ENCODE data around the gene CPLX1. TPM values are rescaled to one million over a fixed set of nuclear protein-coding genes. Genes with fewer than 3 reads are reported as not detected.

Gene CPLX1
- under 0.01 TPM in 1 of 2 replicates, not detected in the other for total RNA-seq

DNA sequence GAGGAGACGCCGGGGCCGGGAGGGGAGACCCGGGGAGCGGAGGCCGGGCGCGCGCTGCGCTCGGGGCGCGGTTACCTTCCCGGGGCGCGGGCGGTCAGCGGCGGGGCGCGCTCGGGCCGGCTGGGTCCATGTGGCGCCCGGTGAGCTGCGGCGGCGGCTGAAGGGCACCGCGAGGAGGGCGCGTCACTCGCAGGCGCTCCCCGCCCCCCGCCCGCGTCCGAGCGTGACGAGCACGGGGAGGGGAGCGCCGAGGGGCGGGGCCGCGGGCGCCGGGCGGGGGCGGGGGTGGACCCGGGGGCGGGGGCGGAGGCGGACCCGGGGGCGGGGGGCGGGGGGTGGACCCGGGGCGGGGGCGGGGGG, at the start of gene CPLX1:
Gene CPLX1, minus strand, starts transcription at position 159 of the 360 bp plus-strand sequence. CDS start 1,607 bp downstream, outside the sequence.

Other genes with a start within 250 kb of the CPLX1 start
- gene TMEM271, start 249.8 kb downstream of the CPLX1 start, total RNA-seq = not detected in 2 replicates
- gene PDE6B, start 200.6 kb downstream of the CPLX1 start, total RNA-seq = 0.22 and 1.1 TPM in 2 replicates
- 68.3 and 154 TPM in 2 replicates for gene ATP5ME, start 151.9 kb downstream of the CPLX1 start, total RNA-seq
- gene MYL5, start 151.6 kb downstream of the CPLX1 start, total RNA-seq = 9.1 and 12.9 TPM in 2 replicates
- 0.55 and 1.00 TPM in 2 replicates for gene SLC49A3, start 137.0 kb downstream of the CPLX1 start, total RNA-seq
- 35.0 and 45.2 TPM in 2 replicates for gene PCGF3, start 120.3 kb downstream of the CPLX1 start, total RNA-seq
- 57.1 and 66.0 TPM in 2 replicates for gene GAK, start 106.2 kb upstream of the CPLX1 start, total RNA-seq
- 9.1 and 10.5 TPM in 2 replicates for gene TMEM175, start 106.3 kb upstream of the CPLX1 start, total RNA-seq
- 19.7 and 25.6 TPM in 2 replicates for gene DGKQ, start 147.4 kb upstream of the CPLX1 start, total RNA-seq
- gene IDUA, start 160.9 kb upstream of the CPLX1 start, total RNA-seq = 8.2 and 14.0 TPM in 2 replicates
- gene SLC26A1, start 167.3 kb upstream of the CPLX1 start, total RNA-seq = not detected in 2 replicates
- 7.1 and 10.1 TPM in 2 replicates for gene FGFRL1, start 185.5 kb upstream of the CPLX1 start, total RNA-seq